ENCODE measurements around the gene CLPSL2. TPM values are rescaled to one million over a fixed set of nuclear protein-coding genes. Genes with fewer than 3 reads are reported as not detected.

The CLPSL2 gene
- total RNA-seq, 6 donors from 2014 or later = not detected

DNA sequence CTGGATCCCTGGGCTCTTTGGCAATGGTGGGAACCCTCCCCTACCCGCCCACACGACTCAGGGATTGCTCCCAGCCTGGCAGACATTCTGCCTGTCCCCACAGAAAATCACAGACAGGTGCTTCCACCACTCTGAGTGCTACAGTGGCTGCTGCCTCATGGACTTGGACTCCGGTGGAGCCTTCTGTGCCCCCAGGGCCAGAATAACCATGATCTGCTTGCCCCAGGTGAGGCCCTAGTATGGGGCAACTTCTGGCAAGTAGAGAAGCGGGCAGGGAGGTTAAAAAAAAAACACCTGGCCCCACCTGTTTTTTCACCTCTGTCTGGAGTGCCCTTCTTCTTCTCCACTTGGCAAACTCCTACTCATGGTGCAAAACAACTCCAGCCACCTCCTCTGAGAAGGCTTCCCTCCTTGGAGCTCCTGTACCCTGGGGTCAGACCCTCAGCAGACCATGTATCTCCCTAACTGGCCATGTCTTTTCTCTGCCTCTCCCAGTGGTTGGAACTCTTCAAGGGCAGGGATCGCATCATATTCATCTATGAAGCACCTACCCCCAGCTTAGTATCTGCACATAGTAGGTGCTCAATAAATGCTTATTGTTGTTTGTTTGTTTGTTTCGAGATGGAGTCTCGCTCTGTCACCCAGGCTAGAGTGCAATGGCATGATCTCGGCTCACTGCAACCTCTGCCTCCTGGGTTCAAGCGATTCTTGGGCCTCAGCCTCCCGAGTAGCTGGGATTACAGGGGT, 1.1 kb downstream of the CLPSL2 start:
- ATAC-seq (ENCODE audit: low FRiP score in 2 of 2) (no peak), DNase-seq (no peak)
- peaks cover 5 to 12% (median 7%) of the 10 kb centered on the region in 4 donors for H3K4me1 ChIP-seq
- no peaks in the 10 kb centered on the region for H3K36me3 ChIP-seq
- H3K4me3 ChIP-seq = no peak overlapping the region
- peaks cover 0 to 5% (median 3%) of the 10 kb centered on the region in 4 donors for H3K27me3 ChIP-seq
- no peaks in the 10 kb centered on the region for H3K9me3 ChIP-seq
- TF ChIP-seq POLR2AphosphoS5 (IDR thresholded peaks at IDR 0.05) (no peak), EP300 (IDR thresholded peaks at IDR 0.05) (no peak)
- H3K27ac ChIP-seq = no peak overlapping the region
- 84 to 86% methylated on average over 8 to 10 of the region's 10 CpGs for WGBS, 2 donors

GRCh38 chr6:35778437-35778836, 2.0 kb downstream of the CLPSL2 start:
- no peak overlapping the region for H3K4me3 ChIP-seq
- WGBS, 2 donors = 80 to 87% methylated on average over 1 to 2 of the region's 2 CpGs
- no peak for DNase-seq
- no peaks in the 10 kb centered on the region for H3K9me3 ChIP-seq
- ATAC-seq (ENCODE audit: low FRiP score in 2 of 2) = no peak
- H3K27me3 ChIP-seq = peaks cover 0 to 5% (median 3%) of the 10 kb centered on the region in 4 donors
- H3K4me1 ChIP-seq = peaks cover 5 to 12% (median 7%) of the 10 kb centered on the region in 4 donors
- H3K27ac ChIP-seq = no peak overlapping the region
- TF ChIP-seq, protein P1, sequence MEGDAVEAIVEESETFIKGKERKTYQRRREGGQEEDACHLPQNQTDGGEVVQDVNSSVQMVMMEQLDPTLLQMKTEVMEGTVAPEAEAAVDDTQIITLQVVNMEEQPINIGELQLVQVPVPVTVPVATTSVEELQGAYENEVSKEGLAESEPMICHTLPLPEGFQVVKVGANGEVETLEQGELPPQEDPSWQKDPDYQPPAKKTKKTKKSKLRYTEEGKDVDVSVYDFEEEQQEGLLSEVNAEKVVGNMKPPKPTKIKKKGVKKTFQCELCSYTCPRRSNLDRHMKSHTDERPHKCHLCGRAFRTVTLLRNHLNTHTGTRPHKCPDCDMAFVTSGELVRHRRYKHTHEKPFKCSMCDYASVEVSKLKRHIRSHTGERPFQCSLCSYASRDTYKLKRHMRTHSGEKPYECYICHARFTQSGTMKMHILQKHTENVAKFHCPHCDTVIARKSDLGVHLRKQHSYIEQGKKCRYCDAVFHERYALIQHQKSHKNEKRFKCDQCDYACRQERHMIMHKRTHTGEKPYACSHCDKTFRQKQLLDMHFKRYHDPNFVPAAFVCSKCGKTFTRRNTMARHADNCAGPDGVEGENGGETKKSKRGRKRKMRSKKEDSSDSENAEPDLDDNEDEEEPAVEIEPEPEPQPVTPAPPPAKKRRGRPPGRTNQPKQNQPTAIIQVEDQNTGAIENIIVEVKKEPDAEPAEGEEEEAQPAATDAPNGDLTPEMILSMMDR (IDR thresholded peaks at IDR 0.05) = no peak
- TF ChIP-seq POLR2A (IDR thresholded peaks at IDR 0.05) (no peak), POLR2AphosphoS5 (IDR thresholded peaks at IDR 0.05) (no peak)
- no peaks in the 10 kb centered on the region for H3K36me3 ChIP-seq

DNA sequence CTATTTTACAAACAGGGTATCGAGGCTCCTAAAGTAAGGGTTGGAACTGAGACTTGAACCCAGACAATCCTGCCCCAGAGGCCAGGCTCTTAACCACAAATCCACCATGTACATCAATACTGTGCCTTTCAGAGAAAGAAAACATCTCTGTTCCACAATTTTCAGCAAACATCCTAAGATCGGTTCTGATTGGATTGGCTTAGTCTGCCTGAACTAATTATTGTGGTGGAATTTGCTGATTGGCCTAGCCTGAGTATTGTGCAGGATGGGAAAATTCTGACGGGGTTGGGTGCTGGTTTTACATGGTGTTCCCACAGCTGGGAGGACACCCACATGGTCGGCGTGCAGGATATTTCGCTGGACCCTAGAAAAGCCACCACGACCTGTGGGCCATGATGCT, 4.3 kb downstream of the CLPSL2 start, which contains the start of gene CLPSL1:
CLPSL1 (plus strand) TSS at position 301 of the 400 bp plus-strand sequence; CDS start at position 393, 92 bp downstream.
- no peak for DNase-seq
- no peak within 1 kb of the TSS for H3K27ac ChIP-seq
- no peaks in the 10 kb centered on the region for H3K9me3 ChIP-seq
- peaks cover 5 to 12% (median 7%) of the 10 kb centered on the region in 4 donors for H3K4me1 ChIP-seq
- 85 to 92% methylated on average over 7 of the region's 7 CpGs for WGBS, 2 donors
- no peak within 1 kb of the TSS for H3K4me3 ChIP-seq
- ATAC-seq (ENCODE audit: low FRiP score in 2 of 2) = no peak
- TF ChIP-seq EP300 (IDR thresholded peaks at IDR 0.05) (no peak), POLR2AphosphoS5 (IDR thresholded peaks at IDR 0.05) (no peak)
- H3K27me3 ChIP-seq = peaks cover 0 to 5% (median 3%) of the 10 kb centered on the region in 4 donors
- H3K36me3 ChIP-seq = no peaks in the 10 kb centered on the region

DNA sequence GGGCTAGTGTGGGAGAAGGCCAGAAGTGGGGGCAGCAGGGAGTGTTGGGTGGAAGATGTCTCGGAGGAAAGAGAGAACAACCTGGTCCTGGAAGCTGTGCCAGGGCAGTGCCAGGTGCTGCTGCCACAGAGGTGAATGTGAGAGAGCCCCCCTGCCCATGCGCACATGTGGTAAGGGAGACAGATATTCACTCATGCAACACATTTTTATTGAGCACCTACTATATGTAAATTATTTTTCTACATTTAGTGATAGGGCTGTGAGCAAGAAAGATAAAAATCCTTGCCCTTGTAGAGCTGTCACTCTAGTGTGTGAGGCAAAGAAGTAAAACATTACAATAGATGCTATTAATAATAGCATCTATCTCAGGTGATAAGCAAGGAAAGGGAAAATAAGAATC, 4.9 kb downstream of the CLPSL2 start:
- ATAC-seq (ENCODE audit: low FRiP score in 2 of 2) (no peak), DNase-seq (no peak)
- Histone ChIP-seq H3K9me3 (no peaks in the 10 kb centered on the region), H3K27me3 (peaks cover 0 to 4% (median 2%) of the 10 kb centered on the region in 4 donors), H3K4me1 (peaks cover 4 to 9% (median 5%) of the 10 kb centered on the region in 4 donors), H3K36me3 (no peaks in the 10 kb centered on the region), H3K27ac (no peak overlapping the region), H3K4me3 (no peak overlapping the region)
- TF ChIP-seq, protein P1 (IDR thresholded peaks at IDR 0.05) = no peak
- TF ChIP-seq POLR2A (IDR thresholded peaks at IDR 0.05) (no peak), EP300 (IDR thresholded peaks at IDR 0.05) (no peak), POLR2AphosphoS5 (IDR thresholded peaks at IDR 0.05) (no peak)
- WGBS, 2 donors = 97 to 100% methylated on average over 2 of the region's 2 CpGs

DNA sequence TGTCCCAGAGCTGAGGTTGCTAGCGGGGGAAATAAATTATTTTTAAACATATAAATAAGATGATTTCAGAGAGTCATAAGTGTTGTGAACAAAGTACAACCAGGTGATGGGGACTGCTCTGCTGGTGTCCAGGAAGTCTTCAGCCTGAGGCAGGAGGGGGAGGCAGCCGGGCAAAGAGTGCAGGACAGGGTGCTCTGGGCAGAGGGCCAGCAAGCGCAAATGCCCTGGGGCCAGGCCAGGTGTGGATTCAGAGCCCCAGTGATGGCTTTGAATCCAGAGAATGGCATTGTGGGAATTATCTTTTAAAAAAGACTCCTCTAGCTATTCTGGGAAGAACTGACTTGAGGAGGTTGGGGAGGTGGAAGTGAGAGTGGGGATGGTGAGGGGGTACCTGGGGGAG, 6.0 kb downstream of the CLPSL2 start:
- WGBS, 2 donors = 59 to 67% methylated on average over 3 of the region's 3 CpGs
- no peak for TF ChIP-seq EP300 (IDR thresholded peaks at IDR 0.05)
- TF ChIP-seq POLR2A (IDR thresholded peaks at IDR 0.05) = no peak
- no peak for TF ChIP-seq POLR2AphosphoS5 (IDR thresholded peaks at IDR 0.05)
- TF ChIP-seq, protein P1 (IDR thresholded peaks at IDR 0.05) = no peak

More for the DNA sequence above, 6.0 kb downstream of the CLPSL2 start:
- Histone ChIP-seq H3K36me3 (no peaks in the 10 kb centered on the region), H3K4me1 (peaks cover 0 to 4% (median 0%) of the 10 kb centered on the region in 4 donors), H3K27ac (no peak overlapping the region), H3K27me3 (peaks cover 0 to 6% (median under 1%) of the 10 kb centered on the region in 4 donors), H3K4me3 (no peak overlapping the region), H3K9me3 (no peaks in the 10 kb centered on the region)
- no peak for ATAC-seq (ENCODE audit: low FRiP score in 2 of 2)
- DNase-seq = no peak
